GM23248 (cell line): Measurements from ENCODE around the gene AGPAT3. TPM values are rescaled to one million over a fixed set of nuclear protein-coding genes. Genes with fewer than 3 reads are reported as not detected.

Experiments used
- DNase-seq: peaks from one replicate; pipeline ENCODE4 v3.0.0-alpha.2; 2015
- H2AFZ ChIP-seq: fragments of 200-600 bp; sonication (generic); 2 replicates; pipeline ENCODE4 v1.6.1; 2016; ENCODE audit warnings: antibody characterized with exemption
- H3F3A ChIP-seq: fragments of 200-600 bp; sonication (generic); 2 replicates; pipeline ENCODE4 v1.6.1; 2016; ENCODE audit warnings: mild to moderate bottlenecking, antibody characterized with exemption, mixed run types; ENCODE audit not compliant: insufficient read depth
- H3K27ac ChIP-seq: fragments of 200-600 bp; sonication (generic); 2 replicates; pipeline ENCODE4 v1.5.1; 2016; ENCODE audit warnings: mild to moderate bottlenecking
- H3K27me3 ChIP-seq: fragments of 200-600 bp; sonication (generic); replicated peaks from 2 replicates; pipeline ENCODE4 v1.6.1; 2016; ENCODE audit warnings: mild to moderate bottlenecking; ENCODE audit not compliant: insufficient read depth
- H3K36me3 ChIP-seq: fragments of 200-600 bp; sonication (generic); 2 replicates; pipeline ENCODE4 v1.6.1; 2016; ENCODE audit warnings: low read depth, mild to moderate bottlenecking
- H3K4me1 ChIP-seq: fragments of 200-600 bp; sonication (generic); 2 replicates; pipeline ENCODE4 v1.6.1; 2016; ENCODE audit warnings: mild to moderate bottlenecking; ENCODE audit not compliant: insufficient read depth
- H3K4me2 ChIP-seq: fragments of 200-600 bp; sonication (generic); one replicate; pipeline ENCODE4 v1.6.1; 2016; ENCODE audit warnings: mild to moderate bottlenecking; ENCODE audit not compliant: unreplicated experiment
- H3K4me3 ChIP-seq: fragments of 200-600 bp; sonication (generic); 2 replicates; pipeline ENCODE4 v1.5.1; 2016; ENCODE audit warnings: mild to moderate bottlenecking
- H3K79me2 ChIP-seq: fragments of 200-600 bp; sonication (generic); 2 replicates; pipeline ENCODE4 v1.6.1; 2016; ENCODE audit warnings: mild to moderate bottlenecking; ENCODE audit not compliant: insufficient read depth
- H3K9ac ChIP-seq: fragments of 200-600 bp; sonication (generic); 2 replicates; pipeline ENCODE4 v1.6.1; 2016; ENCODE audit warnings: mild to moderate bottlenecking
- H3K9me2 ChIP-seq: fragments of 200-600 bp; sonication (generic); 2 replicates; pipeline ENCODE4 v1.6.1; 2016; ENCODE audit warnings: mixed run types, mild to moderate bottlenecking, moderate library complexity; ENCODE audit not compliant: insufficient read depth
- H3K9me3 ChIP-seq: fragments of 200-600 bp; sonication (generic); one replicate; pipeline ENCODE4 v1.6.1; 2017; ENCODE audit warnings: low read depth
- H4K20me1 ChIP-seq: fragments of 200-600 bp; sonication (generic); 2 replicates; pipeline ENCODE4 v1.6.0; 2016; ENCODE audit not compliant: insufficient read depth
- EZH2 ChIP-seq: fragments of 200-600 bp; sonication (generic); IDR thresholded peaks from 2 replicates; pipeline ENCODE4 v1.6.1; 2018; ENCODE audit warnings: antibody characterized with exemption, mild to moderate bottlenecking; ENCODE audit not compliant: insufficient read depth, poor library complexity, severe bottlenecking
- EZH2phosphoT487 ChIP-seq: fragments of 200-600 bp; sonication (generic); IDR thresholded peaks from 2 replicates; pipeline ENCODE4 v1.6.1; 2018; ENCODE audit warnings: antibody characterized with exemption, moderate library complexity, mild to moderate bottlenecking, low read depth; ENCODE audit not compliant: insufficient read depth
- WGBS, 2 experiments: methylation state at CpG; one replicate each; pipeline ENCODE4 v1.1.6; 2015 to 2017; ENCODE audit warnings: low lambda C conversion rate in 2 of 2, low coverage in 1 of 2; ENCODE audit errors: missing lambda C conversion rate in 2 of 2; 5-methylcytosine and 5-hydroxymethylcytosine counted together
- in situ Hi-C: fragments of 300-500 bp; cut with MboI; formaldehyde crosslinking; loops from 2 replicates; pipeline ENCODE4 v1.15.0; 2020
- polyA plus RNA-seq: library from polyadenylated mRNA; unstranded; fragments of >200 nt; fragmentation: Nextera tagmentation; extraction: Ambion mirVana; gene quantifications from 2 replicates; pipeline ENCODE4 v1.2.1, GENCODE V29; 2016
- total RNA-seq: library from RNA; depleted of rRNA; stranded (reverse); fragments of >200 nt; shearing (Covaris generic); gene quantifications from 2 replicates; pipeline ENCODE4 v1.2.3, GENCODE V29; 2014

Gene AGPAT3
- total and polyA plus RNA-seq, 2 experiments from 2014 or later = 12.3 to 29.3 TPM

- in situ Hi-C loops = no loop called here
- H3K4me3 ChIP-seq = no peak overlapping the region
- H3K79me2 ChIP-seq = peaks cover 98% of the 10 kb centered on the region
- H3K9me3 ChIP-seq = no peaks in the 10 kb centered on the region
- H3K4me1 ChIP-seq = peaks cover 2% of the 10 kb centered on the region; the same call in 1 of the 2 replicates
- 0 out of 2 replicates have a peak, but pooled peaks cover 4% of the 10 kb centered on the region for H3K36me3 ChIP-seq
- H3F3A ChIP-seq = no peaks in the 10 kb centered on the region
- TF ChIP-seq EZH2 (no peak), EZH2phosphoT487 (no peak)
- no peak for DNase-seq
- H3K27me3 ChIP-seq = no peaks in the 10 kb centered on the region
- WGBS, 2 experiments = 98 to 99% methylated on average over 4 of the region's 4 CpGs
- H3K27ac ChIP-seq = no peak overlapping the region
- H4K20me1 ChIP-seq = 0 out of 2 replicates have a peak, but pooled peaks cover 4% of the 10 kb centered on the region
- no peaks in the 10 kb centered on the region for H3K9me2 ChIP-seq
- H3K9ac ChIP-seq = no peak overlapping the region
- no peak overlapping the region for H2AFZ ChIP-seq
- H3K4me2 ChIP-seq = no peak overlapping the region
These were observed 6.5 kb downstream of the AGPAT3 start for GRCh38 chr21:43871487-43871886.

GRCh38 chr21:43872531-43873197, 7.6 kb downstream of the AGPAT3 start:
- Histone ChIP-seq H3K4me2 (no peak overlapping the region), H3K36me3 (0 out of 2 replicates have a peak, but pooled peaks cover 4% of the 10 kb centered on the region), H3F3A (no peaks in the 10 kb centered on the region), H2AFZ (no peak overlapping the region), H3K9me3 (no peaks in the 10 kb centered on the region), H3K27me3 (no peaks in the 10 kb centered on the region), H3K4me1 (no peaks in the 10 kb centered on the region), H3K4me3 (no peak overlapping the region), H4K20me1 (0 out of 2 replicates have a peak, but pooled peaks cover 4% of the 10 kb centered on the region), H3K79me2 (peaks cover 98% of the 10 kb centered on the region), H3K9me2 (no peaks in the 10 kb centered on the region), H3K27ac (no peak overlapping the region), H3K9ac (no peak overlapping the region)
- WGBS, 2 experiments = 96% methylated on average over 16 of the region's 16 CpGs
- no peak for DNase-seq
- in situ Hi-C loops = no loop called here
- TF ChIP-seq EZH2phosphoT487 = no peak
- no peak for TF ChIP-seq EZH2

GRCh38 chr21:43873673-43874072, 8.7 kb downstream of the AGPAT3 start:
- Histone ChIP-seq H4K20me1 (0 out of 2 replicates have a peak, but pooled peaks cover 4% of the 10 kb centered on the region), H3K9me2 (no peaks in the 10 kb centered on the region), H3K4me1 (no peaks in the 10 kb centered on the region), H3K9me3 (no peaks in the 10 kb centered on the region), H3K36me3 (0 out of 2 replicates have a peak, but pooled peaks cover 4% of the 10 kb centered on the region), H3K4me2 (no peak overlapping the region), H3K27ac (no peak overlapping the region), H3K4me3 (no peak overlapping the region), H2AFZ (no peak overlapping the region), H3K9ac (no peak overlapping the region), H3F3A (no peaks in the 10 kb centered on the region), H3K79me2 (peaks cover 96% of the 10 kb centered on the region), H3K27me3 (no peaks in the 10 kb centered on the region)
- no peak for TF ChIP-seq EZH2phosphoT487
- TF ChIP-seq EZH2 = no peak
- WGBS, 2 experiments = 92 to 100% methylated on average over 1 of the region's 1 CpG
- in situ Hi-C loops = no loop called here
- no peak for DNase-seq

GRCh38 chr21:43874085-43874805, 9.2 kb downstream of the AGPAT3 start:
- Histone ChIP-seq H3K9ac (no peak overlapping the region), H2AFZ (no peak overlapping the region), H3K79me2 (peaks cover 96% of the 10 kb centered on the region), H3F3A (no peaks in the 10 kb centered on the region), H4K20me1 (peaks cover under 1% of the 10 kb centered on the region; the same call in 1 of the 2 replicates), H3K4me1 (no peaks in the 10 kb centered on the region), H3K4me3 (no peak overlapping the region), H3K27ac (no peak overlapping the region), H3K36me3 (0 out of 2 replicates have a peak, but pooled peaks cover 4% of the 10 kb centered on the region), H3K4me2 (no peak overlapping the region), H3K9me2 (no peaks in the 10 kb centered on the region), H3K9me3 (no peaks in the 10 kb centered on the region), H3K27me3 (no peaks in the 10 kb centered on the region)
- 92 to 94% methylated on average over 12 of the region's 12 CpGs for WGBS, 2 experiments
- no peak for TF ChIP-seq EZH2
- TF ChIP-seq EZH2phosphoT487 = no peak
- in situ Hi-C loops = no loop called here
- DNase-seq = no peak
